Trophoblast cell (in vitro differentiated cells and primary cell): ENCODE data around the gene MUC5AC.

ENCODE experiments used
- DNase-seq, 2 donors: peaks; one replicate each; pipeline ENCODE4 v3.0.0-alpha.2; 2016
- H2AFZ ChIP-seq: 2 replicates; pipeline ENCODE4 v1.6.1; 2013; ENCODE audit warnings: low read length, moderate library complexity, mild to moderate bottlenecking; ENCODE audit not compliant: insufficient read depth, poor library complexity
- H2AK5ac ChIP-seq: 2 replicates; pipeline ENCODE4 v1.6.1; 2013; ENCODE audit warnings: mild to moderate bottlenecking, low read length
- H2BK120ac ChIP-seq: 2 replicates; pipeline ENCODE4 v1.6.1; 2013; ENCODE audit warnings: low read length, mild to moderate bottlenecking, moderate library complexity; ENCODE audit not compliant: insufficient read depth, poor library complexity
- H2BK12ac ChIP-seq: 2 replicates; pipeline ENCODE4 v1.6.1; 2013; ENCODE audit warnings: mild to moderate bottlenecking, low read length, moderate library complexity
- H2BK5ac ChIP-seq: 2 replicates; pipeline ENCODE4 v1.6.1; 2013; ENCODE audit warnings: low read length, low read depth, moderate library complexity, mild to moderate bottlenecking; ENCODE audit not compliant: poor library complexity
- H3K14ac ChIP-seq: 2 replicates; pipeline ENCODE4 v1.6.1; 2013; ENCODE audit warnings: mild to moderate bottlenecking, low read length
- H3K18ac ChIP-seq: 2 replicates; pipeline ENCODE4 v1.6.1; 2013; ENCODE audit warnings: mild to moderate bottlenecking, low read length
- H3K23ac ChIP-seq: 2 replicates; pipeline ENCODE4 v1.6.1; 2013; ENCODE audit warnings: low read length
- H3K27ac ChIP-seq: 2 replicates; pipeline ENCODE4 v1.5.1; 2013; ENCODE audit warnings: low read depth, mild to moderate bottlenecking, inconsistent platforms, low read length, moderate library complexity
- H3K27me3 ChIP-seq: 2 replicates; pipeline ENCODE4 v1.6.1; 2013; ENCODE audit warnings: inconsistent platforms, mild to moderate bottlenecking, low read length, moderate library complexity; ENCODE audit not compliant: insufficient read depth
- H3K36me3 ChIP-seq, 2 experiments: 1 replicate in 1 of 2; 2 replicates in 1 of 2; pipeline ENCODE4 v1.6.1; 2013; ENCODE audit warnings: low read length in 2 of 2, mild to moderate bottlenecking in 2 of 2, moderate library complexity in 1 of 2; ENCODE audit not compliant: insufficient read depth in 2 of 2, control insufficient read depth in 1 of 2
- H3K4ac ChIP-seq: 2 replicates; pipeline ENCODE4 v1.6.1; 2013; ENCODE audit warnings: low read depth, mild to moderate bottlenecking, low read length, moderate library complexity
- H3K4me1 ChIP-seq, 2 experiments: 1 replicate in 1 of 2; 2 replicates in 1 of 2; pipeline ENCODE4 v1.6.1; 2013; ENCODE audit warnings: low read length in 2 of 2, mild to moderate bottlenecking in 2 of 2, moderate library complexity in 1 of 2; ENCODE audit not compliant: insufficient read depth in 2 of 2, control insufficient read depth in 1 of 2
- H3K4me2 ChIP-seq: 2 replicates; pipeline ENCODE4 v1.6.1; 2013; ENCODE audit warnings: inconsistent platforms, mild to moderate bottlenecking, low read length, moderate library complexity
- H3K4me3 ChIP-seq: 2 replicates; pipeline ENCODE4 v1.5.1; 2013; ENCODE audit warnings: mild to moderate bottlenecking, low read depth, low read length, inconsistent platforms
- H3K79me1 ChIP-seq: one replicate; pipeline ENCODE4 v1.6.1; 2013; ENCODE audit warnings: low read length
- H3K79me2 ChIP-seq: 2 replicates; pipeline ENCODE4 v1.6.1; 2013; ENCODE audit warnings: low read length, mild to moderate bottlenecking; ENCODE audit not compliant: control insufficient read depth, insufficient read depth, poor library complexity
- H3K9ac ChIP-seq: 2 replicates; pipeline ENCODE4 v1.6.1; 2013; ENCODE audit warnings: mild to moderate bottlenecking, low read length
- H3K9me3 ChIP-seq: 2 replicates; pipeline ENCODE4 v1.6.1; 2013; ENCODE audit warnings: low read depth, mild to moderate bottlenecking, control low read depth, inconsistent platforms, low read length; ENCODE audit not compliant: insufficient read depth
- H4K12ac ChIP-seq: 2 replicates; pipeline ENCODE4 v1.6.1; 2013; ENCODE audit warnings: low read depth, mild to moderate bottlenecking, low read length, moderate library complexity
- H4K8ac ChIP-seq: 2 replicates; pipeline ENCODE4 v1.6.1; 2013; ENCODE audit warnings: low read depth, mild to moderate bottlenecking, low read length, moderate library complexity
- H4K91ac ChIP-seq: one replicate; pipeline ENCODE4 v1.6.1; 2013; ENCODE audit warnings: low read depth, mild to moderate bottlenecking, low read length, moderate library complexity
- WGBS: extraction: QIAGEN DNeasy Blood & Tissue Kit; methylation state at CpG from one replicate; pipeline ENCODE4 v1.1.7; 2013; ENCODE audit warnings: missing lambda C conversion rate; ENCODE audit not compliant: insufficient read length, insufficient coverage; ENCODE audit errors: extremely low coverage; 5-methylcytosine and 5-hydroxymethylcytosine counted together

The MUC5AC gene

DNA sequence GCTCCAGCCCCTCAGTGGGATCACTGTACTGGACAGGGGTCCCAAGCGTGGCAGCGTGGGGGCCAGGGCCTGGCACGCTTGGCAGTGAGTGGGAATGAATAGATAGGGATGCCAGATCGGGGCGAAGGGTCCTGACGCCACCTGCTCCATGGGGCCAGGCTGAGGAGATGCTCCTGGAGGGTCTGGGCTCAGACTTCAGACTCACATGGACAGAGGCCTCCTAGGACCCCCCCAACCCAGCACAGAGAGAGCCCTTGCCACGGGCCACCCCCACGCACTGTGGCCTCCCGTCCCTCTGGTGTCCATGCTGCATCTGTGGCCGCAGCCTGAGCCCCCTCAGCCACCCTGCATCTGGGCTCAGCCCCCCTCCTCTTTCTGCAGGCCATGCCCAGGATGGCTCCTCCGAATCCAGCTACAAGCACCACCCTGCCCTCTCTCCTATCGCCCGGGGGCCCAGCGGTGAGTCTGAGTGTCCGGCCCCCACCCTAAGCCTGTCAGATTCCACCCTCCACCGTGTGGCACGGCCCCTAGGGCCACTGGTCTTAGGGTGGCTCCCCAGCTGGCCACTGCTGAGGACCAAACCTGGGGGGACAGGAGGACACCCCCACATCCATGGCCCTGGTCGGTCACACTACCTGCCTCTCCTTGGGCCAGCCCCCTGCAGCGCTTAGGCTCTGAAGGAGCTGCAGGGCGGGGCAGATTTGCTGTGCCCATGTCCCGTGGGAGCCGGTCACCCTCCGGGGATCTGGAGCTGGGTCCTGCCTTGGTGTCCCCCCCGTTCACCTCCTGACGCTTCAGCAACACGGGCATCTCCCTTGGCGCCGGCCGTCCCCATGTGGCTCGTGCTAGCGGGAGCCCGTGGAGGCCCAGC lies 2.7 kb downstream of the MUC5AC start:
- H3K14ac ChIP-seq, result no peak overlapping the region
- no peak overlapping the region for H2AFZ ChIP-seq
- H4K91ac ChIP-seq, result no peak overlapping the region
- no peak overlapping the region for H3K4ac ChIP-seq
- H4K8ac ChIP-seq, result no peak overlapping the region
- H3K9ac ChIP-seq, result no peak overlapping the region
- no peak overlapping the region for H2BK120ac ChIP-seq
- no peaks in the 10 kb centered on the region for H3K79me1 ChIP-seq
- no peak overlapping the region for H2AK5ac ChIP-seq
- no peak overlapping the region for H3K18ac ChIP-seq
- no peak overlapping the region for H4K12ac ChIP-seq
- H3K79me2 ChIP-seq, result no peaks in the 10 kb centered on the region
- no peak overlapping the region for H3K4me2 ChIP-seq
- H2BK5ac ChIP-seq, result no peak overlapping the region
- H3K27ac ChIP-seq, result no peak overlapping the region
- no peak for DNase-seq
- H3K23ac ChIP-seq, result no peak overlapping the region
- no peaks in the 10 kb centered on the region for H3K4me1 ChIP-seq
- H2BK12ac ChIP-seq, result no peak overlapping the region
- peaks cover 34% of the 10 kb centered on the region for H3K9me3 ChIP-seq
- no peak overlapping the region for H3K4me3 ChIP-seq
- WGBS, result no CpG with 5 or more reads among the region's 32 CpGs
- H3K27me3 ChIP-seq, result no peaks in the 10 kb centered on the region
- H3K36me3 ChIP-seq, result no peaks in the 10 kb centered on the region

GRCh38 chr11:1161410-1162137 lies 3.8 kb downstream of the MUC5AC start:
- Histone ChIP-seq H3K27ac (no peak overlapping the region), H3K27me3 (no peaks in the 10 kb centered on the region), H3K79me2 (no peaks in the 10 kb centered on the region), H3K4me1 (no peaks in the 10 kb centered on the region), H2BK120ac (no peak overlapping the region), H3K9me3 (peaks cover 39% of the 10 kb centered on the region), H3K14ac (no peak overlapping the region), H2BK5ac (no peak overlapping the region), H2BK12ac (no peak overlapping the region), H4K8ac (no peak overlapping the region), H3K18ac (no peak overlapping the region), H3K36me3 (no peaks in the 10 kb centered on the region), H3K23ac (no peak overlapping the region), H3K4me2 (no peak overlapping the region), H3K4ac (no peak overlapping the region), H4K91ac (no peak overlapping the region), H4K12ac (no peak overlapping the region), H2AK5ac (no peak overlapping the region), H3K9ac (no peak overlapping the region), H3K4me3 (no peak overlapping the region), H3K79me1 (no peaks in the 10 kb centered on the region), H2AFZ (no peak overlapping the region)
- no peak for DNase-seq
- WGBS, result no CpG with 5 or more reads among the region's 42 CpGs

- H2BK5ac ChIP-seq, result no peak overlapping the region
- H3K79me2 ChIP-seq, result no peaks in the 10 kb centered on the region
- no peak overlapping the region for H2BK12ac ChIP-seq
- H4K91ac ChIP-seq, result no peak overlapping the region
- no peaks in the 10 kb centered on the region for H3K27me3 ChIP-seq
- H4K8ac ChIP-seq, result no peak overlapping the region
- no peak overlapping the region for H3K4ac ChIP-seq
- H2BK120ac ChIP-seq, result no peak overlapping the region
- no peak overlapping the region for H3K4me3 ChIP-seq
- H3K9me3 ChIP-seq, result peaks cover 34% of the 10 kb centered on the region
- H3K4me2 ChIP-seq, result no peak overlapping the region
- no peaks in the 10 kb centered on the region for H3K4me1 ChIP-seq
- H3K79me1 ChIP-seq, result no peaks in the 10 kb centered on the region
- no peak overlapping the region for H2AK5ac ChIP-seq
- DNase-seq, result no peak
- no peak overlapping the region for H4K12ac ChIP-seq
- no peak overlapping the region for H3K9ac ChIP-seq
- H3K36me3 ChIP-seq, result no peaks in the 10 kb centered on the region
- no CpG with 5 or more reads among the region's 21 CpGs for WGBS
- H2AFZ ChIP-seq, result no peak overlapping the region
- H3K14ac ChIP-seq, result no peak overlapping the region
- no peak overlapping the region for H3K23ac ChIP-seq
- H3K18ac ChIP-seq, result no peak overlapping the region
- H3K27ac ChIP-seq, result no peak overlapping the region
Observed at GRCh38 chr11:1162138-1162475, 4.4 kb downstream of the MUC5AC start.

- no peaks in the 10 kb centered on the region for H3K36me3 ChIP-seq
- no peak overlapping the region for H4K12ac ChIP-seq
- H3K18ac ChIP-seq, result no peak overlapping the region
- no peak overlapping the region for H3K4me2 ChIP-seq
- no peak overlapping the region for H3K4me3 ChIP-seq
- no peak for DNase-seq
- H3K27ac ChIP-seq, result no peak overlapping the region
- no peak overlapping the region for H2AK5ac ChIP-seq
- no peak overlapping the region for H4K91ac ChIP-seq
- no peak overlapping the region for H3K14ac ChIP-seq
- no peak overlapping the region for H4K8ac ChIP-seq
- no peak overlapping the region for H3K9ac ChIP-seq
- no peaks in the 10 kb centered on the region for H3K4me1 ChIP-seq
- no peak overlapping the region for H3K23ac ChIP-seq
- no peak overlapping the region for H2AFZ ChIP-seq
- H3K79me1 ChIP-seq, result no peaks in the 10 kb centered on the region
- H3K4ac ChIP-seq, result no peak overlapping the region
- H3K79me2 ChIP-seq, result no peaks in the 10 kb centered on the region
- no peak overlapping the region for H2BK5ac ChIP-seq
- WGBS, result no CpG with 5 or more reads among the region's 28 CpGs
- H2BK12ac ChIP-seq, result no peak overlapping the region
- peaks cover 38% of the 10 kb centered on the region for H3K9me3 ChIP-seq
- H3K27me3 ChIP-seq, result no peaks in the 10 kb centered on the region
- no peak overlapping the region for H2BK120ac ChIP-seq
Observed at GRCh38 chr11:1162491-1163311, 4.9 kb downstream of the MUC5AC start.
